Sigmoid colon (tissue), 7 donors: Measurements from ENCODE around the gene NKIRAS1. TPM values are rescaled to one million over a fixed set of nuclear protein-coding genes. Genes with fewer than 3 reads are reported as not detected.

Source experiments
- DNase-seq: peaks from one replicate; pipeline ENCODE4 v3.0.0-alpha.2; 2019
- H3K27ac ChIP-seq, 4 donors: fragments of 200-600 bp; sonication (generic); one replicate each; pipeline ENCODE4 v1.5.1; 2016 to 2019; ENCODE audit warnings: mild to moderate bottlenecking in 1 of 4
- H3K27me3 ChIP-seq, 3 donors: fragments of 200-600 bp; sonication (generic); one replicate each; pipeline ENCODE4 v1.5.1; 2019; ENCODE audit warnings: mild to moderate bottlenecking in 1 of 3
- H3K36me3 ChIP-seq, 4 donors: fragments of 200-600 bp; sonication (generic); one replicate each; pipeline ENCODE4 v1.5.1; 2016 to 2019
- H3K4me1 ChIP-seq, 4 donors: fragments of 200-600 bp; sonication (generic); one replicate each; pipeline ENCODE4 v1.5.1; 2017 to 2019
- H3K4me3 ChIP-seq, 4 donors: fragments of 200-600 bp; sonication (generic); one replicate each; pipeline ENCODE4 v1.5.1; 2017 to 2019; ENCODE audit warnings: mild to moderate bottlenecking in 2 of 4, moderate library complexity in 1 of 4
- H3K9me3 ChIP-seq, 4 donors: fragments of 200-600 bp in 3 of 4; sonication (generic) in 3 of 4; one replicate each; pipeline versions ENCODE4 v1.5.1 to v1.6.1; 2013 to 2019
- EP300 ChIP-seq, 4 donors: sonication (generic); formaldehyde crosslinking; IDR thresholded peaks; one replicate each; pipeline ENCODE4 v1.6.1; 2017; ENCODE audit warnings: antibody characterized with exemption in 4 of 4
- POLR2A ChIP-seq, 2 donors: fragments of 450-650 bp; IDR thresholded peaks; one replicate each; pipeline ENCODE4 v1.6.1; 2016; ENCODE audit warnings: antibody characterized with exemption in 2 of 2, mild to moderate bottlenecking in 2 of 2, moderate library complexity in 2 of 2
- POLR2AphosphoS5 ChIP-seq, 4 donors: sonication (generic); formaldehyde crosslinking; IDR thresholded peaks; one replicate each; pipeline ENCODE4 v1.6.1; 2017; ENCODE audit warnings: antibody characterized with exemption in 4 of 4
- WGBS, 2 donors: extraction: QIAGEN DNeasy Blood & Tissue Kit; methylation state at CpG; one replicate each; pipeline ENCODE4 v1.1.7; 2013; 5-methylcytosine and 5-hydroxymethylcytosine counted together
- intact Hi-C: fragments of 100-400 bp; cut with DNase I; formaldehyde crosslinking; loops from one replicate; pipeline ENCODE4 v1.15.1; 2023
- polyA plus RNA-seq, 3 donors: library from polyadenylated mRNA; stranded (reverse); fragments of 200-250 nt; gene quantifications; one replicate each; pipeline ENCODE4 v1.2.3, GENCODE V29; 2013
- total RNA-seq, 4 donors: library from RNA; depleted of rRNA; stranded (reverse); fragments of >200 nt; gene quantifications; one replicate each; pipeline ENCODE4 v1.1.0, GENCODE V29; 2016
- TF ChIP-seq, protein P1 (sequence below), 4 experiments: fragments of 450-650 bp in 3 of 4; fragments of 200-600 bp in 1 of 4; IDR thresholded peaks; one replicate each; pipeline ENCODE4 v1.5.1; 2016 to 2019; ENCODE audit warnings: antibody characterized with exemption in 4 of 4, mild to moderate bottlenecking in 3 of 4, moderate library complexity in 2 of 4
- donor health status: healthy with polysubstance abuse.
- donor health status: Bipolar disorder and iron deficiency.
- donor health status: healthy.

Gene NKIRAS1
- total and polyA plus RNA-seq, 7 donors, result 4.2 to 29.3 (median 21.6) TPM

DNA sequence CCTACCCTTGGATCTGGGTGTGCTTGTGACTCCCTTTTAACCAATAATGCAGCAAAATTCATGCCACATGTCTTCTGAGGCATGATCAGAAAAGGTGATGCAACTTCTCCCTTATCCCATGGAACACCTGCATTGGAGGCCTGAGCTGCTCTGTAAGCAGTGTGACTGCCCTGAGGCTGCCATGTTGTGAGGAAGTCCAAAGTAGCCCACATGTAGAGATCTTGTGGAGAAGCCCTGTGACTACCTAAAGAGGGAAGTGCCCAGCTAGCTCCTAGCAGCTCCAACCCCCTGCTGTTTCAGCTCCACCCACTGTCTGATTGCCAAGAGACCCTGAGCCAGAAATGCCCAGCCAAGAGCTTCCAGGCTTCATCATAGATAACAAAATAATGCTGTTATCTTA, 21.9 kb upstream of the NKIRAS1 start:
- Histone ChIP-seq H3K4me3 (no peak overlapping the region), H3K9me3 (no peaks in the 10 kb centered on the region), H3K27ac (no peak overlapping the region), H3K27me3 (no peaks in the 10 kb centered on the region), H3K4me1 (no peaks in the 10 kb centered on the region), H3K36me3 (no peaks in the 10 kb centered on the region)
- TF ChIP-seq EP300 (IDR thresholded peaks at IDR 0.05) (no peak), POLR2A (IDR thresholded peaks at IDR 0.05) (no peak), POLR2AphosphoS5 (IDR thresholded peaks at IDR 0.05) (no peak)
- TF ChIP-seq, protein P1, sequence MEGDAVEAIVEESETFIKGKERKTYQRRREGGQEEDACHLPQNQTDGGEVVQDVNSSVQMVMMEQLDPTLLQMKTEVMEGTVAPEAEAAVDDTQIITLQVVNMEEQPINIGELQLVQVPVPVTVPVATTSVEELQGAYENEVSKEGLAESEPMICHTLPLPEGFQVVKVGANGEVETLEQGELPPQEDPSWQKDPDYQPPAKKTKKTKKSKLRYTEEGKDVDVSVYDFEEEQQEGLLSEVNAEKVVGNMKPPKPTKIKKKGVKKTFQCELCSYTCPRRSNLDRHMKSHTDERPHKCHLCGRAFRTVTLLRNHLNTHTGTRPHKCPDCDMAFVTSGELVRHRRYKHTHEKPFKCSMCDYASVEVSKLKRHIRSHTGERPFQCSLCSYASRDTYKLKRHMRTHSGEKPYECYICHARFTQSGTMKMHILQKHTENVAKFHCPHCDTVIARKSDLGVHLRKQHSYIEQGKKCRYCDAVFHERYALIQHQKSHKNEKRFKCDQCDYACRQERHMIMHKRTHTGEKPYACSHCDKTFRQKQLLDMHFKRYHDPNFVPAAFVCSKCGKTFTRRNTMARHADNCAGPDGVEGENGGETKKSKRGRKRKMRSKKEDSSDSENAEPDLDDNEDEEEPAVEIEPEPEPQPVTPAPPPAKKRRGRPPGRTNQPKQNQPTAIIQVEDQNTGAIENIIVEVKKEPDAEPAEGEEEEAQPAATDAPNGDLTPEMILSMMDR (IDR thresholded peaks at IDR 0.05), result no peak
- intact Hi-C loops, result no loop called here
- DNase-seq, result no peak

- Histone ChIP-seq H3K36me3 (no peaks in the 10 kb centered on the region), H3K4me3 (no peak overlapping the region), H3K27me3 (no peaks in the 10 kb centered on the region), H3K9me3 (no peaks in the 10 kb centered on the region), H3K27ac (no peak overlapping the region), H3K4me1 (no peaks in the 10 kb centered on the region)
- DNase-seq, result no peak
- WGBS, 2 donors, result 73 to 94% methylated on average over 1 of the region's 1 CpG
- no peak for TF ChIP-seq EP300 (IDR thresholded peaks at IDR 0.05)
- TF ChIP-seq POLR2A (IDR thresholded peaks at IDR 0.05), result no peak
- TF ChIP-seq, protein P1 (IDR thresholded peaks at IDR 0.05), result no peak
- no peak for TF ChIP-seq POLR2AphosphoS5 (IDR thresholded peaks at IDR 0.05)
- intact Hi-C loops, result no loop called here
Measured at GRCh38 chr3:23937296-23937695, 20.5 kb upstream of the NKIRAS1 start.

DNA sequence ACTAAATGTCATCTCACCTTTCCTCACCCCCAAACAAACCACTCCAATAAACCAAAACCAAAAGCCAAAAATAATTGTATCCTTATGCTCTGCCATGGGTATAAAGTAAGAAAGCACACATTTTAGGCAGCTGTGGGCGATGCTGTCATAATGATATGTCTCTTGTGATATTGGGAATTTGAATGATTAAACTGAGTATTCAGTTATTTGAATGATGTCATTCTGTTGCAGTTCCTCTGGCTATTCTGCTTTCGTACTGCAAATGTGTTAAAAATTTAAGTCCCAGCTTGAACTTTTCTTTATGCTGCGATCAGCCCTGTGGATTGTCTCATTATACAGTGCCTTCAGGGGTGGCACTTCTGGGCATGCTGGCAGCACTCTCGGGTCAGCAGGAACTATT, 17.5 kb upstream of the NKIRAS1 start:
- Histone ChIP-seq H3K36me3 (no peaks in the 10 kb centered on the region), H3K27ac (no peak overlapping the region), H3K27me3 (no peaks in the 10 kb centered on the region), H3K9me3 (no peaks in the 10 kb centered on the region), H3K4me3 (no peak overlapping the region), H3K4me1 (no peaks in the 10 kb centered on the region)
- WGBS, 2 donors, result 69 to 70% methylated on average over 4 of the region's 4 CpGs
- TF ChIP-seq, protein P1 (IDR thresholded peaks at IDR 0.05), result no peak
- DNase-seq, result no peak
- intact Hi-C loops, result no loop called here

- intact Hi-C loops, result no loop called here
- no peaks in the 10 kb centered on the region for H3K9me3 ChIP-seq
- TF ChIP-seq EP300 (IDR thresholded peaks at IDR 0.05), result no peak
- no peak for TF ChIP-seq POLR2AphosphoS5 (IDR thresholded peaks at IDR 0.05)
- TF ChIP-seq POLR2A (IDR thresholded peaks at IDR 0.05), result no peak
- TF ChIP-seq, protein P1 (IDR thresholded peaks at IDR 0.05), result no peak
- no peaks in the 10 kb centered on the region for H3K27me3 ChIP-seq
- no peaks in the 10 kb centered on the region for H3K36me3 ChIP-seq
- no peak overlapping the region for H3K4me3 ChIP-seq
- no peak overlapping the region for H3K27ac ChIP-seq
- 68 to 88% methylated on average over 4 of the region's 4 CpGs for WGBS, 2 donors
- H3K4me1 ChIP-seq, result no peaks in the 10 kb centered on the region
- no peak for DNase-seq
Measured at GRCh38 chr3:23932571-23932970, 15.8 kb upstream of the NKIRAS1 start.

DNA sequence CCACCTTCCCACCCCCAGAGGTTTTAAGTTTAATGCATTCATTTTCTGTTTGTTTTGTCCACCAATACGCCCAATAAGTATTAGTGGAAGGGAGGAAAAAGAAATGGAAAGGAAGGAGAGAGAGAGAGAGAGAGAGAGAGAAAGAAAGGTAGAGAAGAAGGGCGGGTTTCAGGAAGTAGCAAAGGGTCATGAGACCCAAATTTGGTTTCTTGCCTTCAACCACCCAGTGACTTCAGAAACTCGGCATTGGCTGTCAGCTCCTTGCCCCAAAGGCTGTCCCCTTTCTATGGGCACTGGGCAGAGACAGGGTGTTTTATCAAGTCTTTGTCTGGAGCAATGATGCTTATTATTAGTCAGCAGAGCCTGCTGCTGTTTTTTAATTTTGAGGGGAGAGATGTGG, 14.8 kb upstream of the NKIRAS1 start:
- Histone ChIP-seq H3K4me1 (no peaks in the 10 kb centered on the region), H3K27ac (no peak overlapping the region), H3K9me3 (no peaks in the 10 kb centered on the region), H3K36me3 (no peaks in the 10 kb centered on the region), H3K27me3 (no peaks in the 10 kb centered on the region), H3K4me3 (no peak overlapping the region)
- DNase-seq, result no peak
- 74 to 89% methylated on average over 3 of the region's 3 CpGs for WGBS, 2 donors
- no peak for TF ChIP-seq POLR2AphosphoS5 (IDR thresholded peaks at IDR 0.05)
- TF ChIP-seq, protein P1 (IDR thresholded peaks at IDR 0.05), result no peak
- no peak for TF ChIP-seq POLR2A (IDR thresholded peaks at IDR 0.05)
- TF ChIP-seq EP300 (IDR thresholded peaks at IDR 0.05), result no peak
- intact Hi-C loops, result no loop called here
